OCI-LY1 (cell line): ENCODE measurements around the gene SLC12A4.

Experiments
- H2AFZ ChIP-seq: fragments of 200-600 bp; sonication (generic), shearing (Covaris generic); 2 replicates; pipeline ENCODE4 v1.6.0; 2014; ENCODE audit warnings: antibody characterized with exemption, mild to moderate bottlenecking, low read length
- H3F3A ChIP-seq: fragments of 200-600 bp; sonication (generic), shearing (Covaris generic); 2 replicates; pipeline ENCODE4 v1.6.0; 2014; ENCODE audit warnings: mild to moderate bottlenecking, antibody characterized with exemption, low read length, moderate library complexity; ENCODE audit not compliant: insufficient read depth
- H3K27ac ChIP-seq: fragments of 200-600 bp; sonication (generic); 2 replicates; pipeline ENCODE4 v1.5.1; 2014; ENCODE audit warnings: low read length, mixed run types, mild to moderate bottlenecking, low read depth; ENCODE audit not compliant: poor library complexity, severe bottlenecking
- H3K27me3 ChIP-seq: fragments of 200-600 bp; sonication (generic); 2 replicates; pipeline ENCODE4 v1.6.0; 2014; ENCODE audit warnings: antibody characterized with exemption, mild to moderate bottlenecking, low read length, moderate library complexity; ENCODE audit not compliant: insufficient read depth
- H3K36me3 ChIP-seq: fragments of 200-600 bp; sonication (generic); 2 replicates; pipeline ENCODE4 v1.6.1; 2014; ENCODE audit warnings: mild to moderate bottlenecking, antibody characterized with exemption, low read length, moderate library complexity, mixed read lengths; ENCODE audit not compliant: insufficient read depth
- H3K4me1 ChIP-seq: fragments of 200-600 bp; sonication (generic); 2 replicates; pipeline ENCODE4 v1.5.1; 2014; ENCODE audit warnings: mild to moderate bottlenecking, low read length, moderate library complexity; ENCODE audit not compliant: insufficient read depth, severe bottlenecking
- H3K4me2 ChIP-seq: fragments of 200-600 bp; sonication (generic), shearing (Covaris generic); 2 replicates; pipeline ENCODE4 v1.6.1; 2014; ENCODE audit warnings: low read length
- H3K4me3 ChIP-seq: fragments of 200-600 bp; sonication (generic); 2 replicates; pipeline ENCODE4 v1.5.1; 2014; ENCODE audit warnings: low read length, low read depth, mild to moderate bottlenecking, mixed read lengths; ENCODE audit not compliant: poor library complexity, severe bottlenecking
- H3K79me2 ChIP-seq: fragments of 200-600 bp; shearing (Covaris generic); 2 replicates; pipeline ENCODE4 v1.6.1; 2016; ENCODE audit warnings: mixed run types, low read length, mixed read lengths; ENCODE audit not compliant: insufficient read depth
- H3K9ac ChIP-seq: fragments of 200-600 bp; sonication (generic), shearing (Covaris generic); 2 replicates; pipeline ENCODE4 v1.6.1; 2014; ENCODE audit warnings: mild to moderate bottlenecking, low read length, mixed read lengths
- H3K9me2 ChIP-seq: fragments of 200-600 bp; sonication (generic), shearing (Covaris generic); 2 replicates; pipeline ENCODE4 v1.6.1; 2014; ENCODE audit warnings: low read depth, mild to moderate bottlenecking, low read length, mixed read lengths
- H3K9me3 ChIP-seq: fragments of 200-600 bp; shearing (Covaris generic); 2 replicates; pipeline ENCODE4 v1.6.1; 2014; ENCODE audit warnings: low read length, mixed read lengths
- H4K20me1 ChIP-seq: fragments of 200-600 bp; sonication (generic), shearing (Covaris generic); 2 replicates; pipeline ENCODE4 v1.6.0; 2016; ENCODE audit warnings: mild to moderate bottlenecking, low read length; ENCODE audit not compliant: insufficient read depth
- EZH2 ChIP-seq: fragments of 200-600 bp; sonication (generic), shearing (Covaris generic); IDR thresholded peaks from 2 replicates; pipeline ENCODE4 v1.8.0; 2017; ENCODE audit warnings: borderline replicate concordance, mixed run types, mild to moderate bottlenecking, antibody characterized with exemption, low read length, moderate library complexity, mixed read lengths
- TF ChIP-seq, protein P1 (sequence below): fragments of 200-600 bp; sonication (generic), shearing (Covaris generic); IDR thresholded peaks from 2 replicates; pipeline ENCODE4 v1.5.1; 2017; ENCODE audit warnings: mild to moderate bottlenecking, antibody characterized with exemption, low read length, moderate library complexity, mixed read lengths

SLC12A4 gene

DNA sequence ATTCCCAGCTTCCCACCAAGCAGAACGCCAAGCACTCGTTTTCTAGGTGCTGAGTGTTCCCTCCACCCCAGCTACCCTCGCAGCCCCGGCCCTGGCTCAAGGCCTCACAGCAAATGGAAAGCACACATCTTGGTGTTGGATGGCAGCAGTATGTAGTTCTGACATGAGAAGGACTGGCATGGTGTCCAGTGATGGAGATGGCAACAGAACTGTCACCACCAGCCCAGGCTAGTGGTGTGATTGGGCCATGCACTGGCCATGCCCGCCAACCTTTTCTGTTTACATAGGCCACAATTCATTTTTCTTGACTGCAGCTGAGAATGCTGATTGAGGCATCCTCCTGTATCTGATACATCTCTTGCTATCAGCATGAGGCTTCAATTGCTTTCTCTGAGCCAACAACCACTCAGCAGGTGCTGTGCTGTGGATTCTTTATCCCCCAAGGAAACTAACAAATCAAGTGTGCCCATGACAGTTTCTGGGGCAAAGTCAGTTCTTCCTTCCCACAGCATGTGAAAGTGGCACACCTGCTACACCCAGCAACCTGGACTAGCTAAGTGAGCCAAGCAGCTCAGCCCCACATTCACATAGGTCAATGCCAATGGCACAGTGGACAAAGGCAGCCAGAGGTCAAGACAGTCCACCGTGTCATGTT, 3.8 kb downstream of the SLC12A4 start:
- H3K4me2 ChIP-seq: no peak overlapping the region
- no peak for TF ChIP-seq EZH2
- TF ChIP-seq, protein P1, sequence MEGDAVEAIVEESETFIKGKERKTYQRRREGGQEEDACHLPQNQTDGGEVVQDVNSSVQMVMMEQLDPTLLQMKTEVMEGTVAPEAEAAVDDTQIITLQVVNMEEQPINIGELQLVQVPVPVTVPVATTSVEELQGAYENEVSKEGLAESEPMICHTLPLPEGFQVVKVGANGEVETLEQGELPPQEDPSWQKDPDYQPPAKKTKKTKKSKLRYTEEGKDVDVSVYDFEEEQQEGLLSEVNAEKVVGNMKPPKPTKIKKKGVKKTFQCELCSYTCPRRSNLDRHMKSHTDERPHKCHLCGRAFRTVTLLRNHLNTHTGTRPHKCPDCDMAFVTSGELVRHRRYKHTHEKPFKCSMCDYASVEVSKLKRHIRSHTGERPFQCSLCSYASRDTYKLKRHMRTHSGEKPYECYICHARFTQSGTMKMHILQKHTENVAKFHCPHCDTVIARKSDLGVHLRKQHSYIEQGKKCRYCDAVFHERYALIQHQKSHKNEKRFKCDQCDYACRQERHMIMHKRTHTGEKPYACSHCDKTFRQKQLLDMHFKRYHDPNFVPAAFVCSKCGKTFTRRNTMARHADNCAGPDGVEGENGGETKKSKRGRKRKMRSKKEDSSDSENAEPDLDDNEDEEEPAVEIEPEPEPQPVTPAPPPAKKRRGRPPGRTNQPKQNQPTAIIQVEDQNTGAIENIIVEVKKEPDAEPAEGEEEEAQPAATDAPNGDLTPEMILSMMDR: no peak
- H3K27me3 ChIP-seq: no peaks in the 10 kb centered on the region
- H3K79me2 ChIP-seq: no peaks in the 10 kb centered on the region
- H3F3A ChIP-seq: no peaks in the 10 kb centered on the region
- no peak overlapping the region for H3K9ac ChIP-seq
- no peak overlapping the region for H3K27ac ChIP-seq
- no peaks in the 10 kb centered on the region for H3K9me2 ChIP-seq
- H3K36me3 ChIP-seq: 0 out of 2 replicates have a peak, but pooled peaks cover 5% of the 10 kb centered on the region
- H3K4me1 ChIP-seq: peaks cover 33% of the 10 kb centered on the region
- no peak overlapping the region for H2AFZ ChIP-seq
- no peaks in the 10 kb centered on the region for H4K20me1 ChIP-seq
- no peaks in the 10 kb centered on the region for H3K9me3 ChIP-seq
- H3K4me3 ChIP-seq: no peak overlapping the region

DNA sequence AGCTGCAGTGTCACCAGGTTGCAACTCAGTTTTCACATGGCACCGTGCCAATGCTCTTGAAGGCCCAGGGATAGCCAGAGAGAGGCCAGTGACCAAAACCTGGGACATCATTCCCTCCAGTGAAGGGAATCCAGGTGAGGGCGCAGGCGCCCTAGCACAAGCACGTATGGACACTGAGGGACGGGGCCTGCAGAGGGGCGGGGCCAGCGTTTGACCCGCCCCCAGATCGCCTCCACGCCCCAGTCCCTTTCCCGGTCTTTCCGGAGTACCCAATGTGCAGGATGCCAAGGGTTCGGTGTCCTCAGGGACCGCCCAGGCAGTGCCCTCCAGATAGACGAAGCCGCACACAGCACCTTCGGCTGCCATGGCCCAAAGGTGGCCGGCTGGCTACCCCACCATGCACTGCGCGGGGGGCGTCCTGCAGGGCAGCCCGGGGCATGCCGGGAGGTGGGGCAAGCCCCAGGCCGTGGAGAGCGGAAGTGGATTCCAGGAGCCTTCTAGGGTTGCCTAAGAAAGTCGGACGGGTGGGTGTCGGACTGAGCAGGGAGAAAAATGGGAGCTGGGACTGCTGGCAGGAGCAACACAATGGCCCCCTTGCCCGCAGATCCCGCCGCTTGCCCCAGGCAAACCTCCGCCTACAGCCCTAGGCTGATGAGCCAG, 4.6 kb downstream of the SLC12A4 start:
- Histone ChIP-seq H3K9me3 (no peaks in the 10 kb centered on the region), H3K9me2 (no peaks in the 10 kb centered on the region), H3F3A (no peaks in the 10 kb centered on the region), H3K27ac (no peak overlapping the region), H2AFZ (no peak overlapping the region), H3K9ac (no peak overlapping the region), H3K4me1 (peaks cover 24% of the 10 kb centered on the region), H3K36me3 (0 out of 2 replicates have a peak, but pooled peaks cover 5% of the 10 kb centered on the region), H3K27me3 (no peaks in the 10 kb centered on the region), H4K20me1 (no peaks in the 10 kb centered on the region), H3K4me2 (no peak overlapping the region), H3K4me3 (no peak overlapping the region), H3K79me2 (no peaks in the 10 kb centered on the region)
- no peak for TF ChIP-seq EZH2
- TF ChIP-seq, protein P1: no peak

DNA sequence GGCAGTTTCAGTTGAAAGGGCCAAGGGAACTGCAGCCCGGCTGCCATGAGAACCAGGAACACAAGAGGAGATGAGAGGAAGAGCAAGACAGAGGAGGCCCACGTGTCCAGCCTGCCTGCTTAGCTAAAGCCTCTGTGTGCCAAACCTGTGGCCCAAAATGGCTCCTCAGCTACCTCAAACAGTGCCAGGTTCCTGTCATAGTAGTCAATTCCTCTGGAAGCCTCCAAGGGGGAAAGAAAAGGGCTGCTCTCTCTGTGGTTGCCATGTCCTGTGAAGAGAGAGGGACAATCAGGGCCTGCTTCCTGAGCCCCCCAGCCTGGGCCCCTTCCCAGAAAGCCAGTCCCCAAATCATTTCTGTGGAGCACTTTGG, 5.2 kb downstream of the SLC12A4 start:
- Histone ChIP-seq H3K9me3 (no peaks in the 10 kb centered on the region), H3K27me3 (no peaks in the 10 kb centered on the region), H3K27ac (no peak overlapping the region), H3K9ac (no peak overlapping the region), H2AFZ (no peak overlapping the region), H3K9me2 (no peaks in the 10 kb centered on the region), H3K36me3 (0 out of 2 replicates have a peak, but pooled peaks cover 5% of the 10 kb centered on the region), H4K20me1 (no peaks in the 10 kb centered on the region), H3F3A (no peaks in the 10 kb centered on the region), H3K4me1 (peaks cover 23% of the 10 kb centered on the region), H3K4me2 (no peak overlapping the region), H3K79me2 (no peaks in the 10 kb centered on the region), H3K4me3 (no peak overlapping the region)
- TF ChIP-seq EZH2: no peak
- TF ChIP-seq, protein P1: no peak
